HG02798 (cell line): ENCODE data around the gene ARPIN.
"Not testable (repeated sequence)": the region's sequence is repeated elsewhere in the genome, so short reads cannot be mapped to it uniquely, and the experiment has no call there.

Experiments used
- ATAC-seq: cut with Tn5 transposase; IDR thresholded peaks from one replicate; pipeline ENCODE4 v1.9.1; 2021; ENCODE audit warnings: mild to moderate bottlenecking; ENCODE audit not compliant: unreplicated experiment, poor library complexity

The ARPIN gene

GRCh38 chr15:89910891-89911626, 1.7 kb downstream of the ARPIN start:
- ATAC-seq, result no peak

GRCh38 chr15:89909611-89910010, 3.1 kb downstream of the ARPIN start:
- no peak for ATAC-seq

DNA sequence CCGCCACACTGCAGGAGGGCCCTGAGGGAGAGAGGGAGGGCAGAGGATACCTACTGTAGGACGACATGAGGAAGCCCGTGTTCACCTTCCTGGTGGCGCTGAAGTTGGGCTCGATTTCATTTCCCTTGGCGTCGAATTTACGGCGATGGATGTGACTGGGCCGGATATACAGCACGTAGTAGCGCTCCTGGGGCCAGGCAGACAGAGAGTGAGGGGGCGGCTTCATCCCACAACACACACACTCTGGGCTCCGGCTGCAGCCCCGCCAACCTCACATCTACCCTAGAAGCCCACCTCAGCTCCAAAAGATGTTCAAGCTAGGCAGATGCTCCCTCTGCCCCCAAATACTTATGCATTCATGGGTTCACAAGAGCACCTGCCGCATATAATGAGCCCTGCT, 4.5 kb downstream of the ARPIN start:
- no peak for ATAC-seq

DNA sequence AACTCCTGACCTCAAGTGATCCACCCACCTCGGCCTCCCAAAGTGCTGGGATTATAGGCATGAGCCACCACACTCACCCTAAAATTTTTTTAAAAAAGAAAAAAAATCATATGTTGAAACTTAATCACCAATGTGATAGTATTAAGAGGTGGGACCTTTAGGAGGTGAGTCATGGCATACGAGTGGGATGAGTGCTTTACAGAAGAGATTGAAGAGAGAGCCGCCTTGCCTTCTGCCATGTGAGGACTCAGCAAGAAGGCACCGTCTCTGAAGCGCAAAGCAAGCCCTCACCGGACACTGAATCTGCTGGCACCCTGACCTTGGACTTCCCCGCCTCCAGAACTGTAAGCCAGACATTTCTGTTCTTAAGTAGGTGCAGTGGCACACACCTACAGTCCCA, 5.5 kb downstream of the ARPIN start:
- ATAC-seq, result no peak

DNA sequence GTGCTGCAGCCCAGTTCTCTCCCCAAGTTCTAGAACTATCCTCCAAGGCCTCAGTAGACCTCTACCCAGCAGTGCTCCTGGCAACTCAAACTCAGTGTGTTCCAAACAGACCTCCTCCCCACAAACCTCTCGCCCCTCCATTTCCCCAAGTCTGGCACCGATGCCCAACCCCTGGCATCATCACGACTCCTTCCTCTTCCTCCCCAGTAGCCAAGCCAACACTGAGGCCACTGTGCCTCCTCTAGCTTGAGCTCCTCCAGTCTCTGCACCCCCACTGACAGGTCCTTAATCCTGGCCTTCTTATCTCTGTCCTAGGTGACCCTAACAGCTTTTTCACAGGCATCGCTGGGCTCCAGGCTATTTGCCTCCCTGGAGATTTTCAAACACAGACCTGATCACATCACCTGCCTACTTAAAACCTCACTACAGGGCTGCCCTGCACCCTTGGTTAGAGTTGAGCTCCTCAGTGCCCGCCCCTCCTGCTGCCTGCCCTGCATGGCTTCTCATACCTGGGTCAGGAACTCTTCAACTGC, 6.8 kb downstream of the ARPIN start:
- ATAC-seq, result no peak

- no peak for ATAC-seq
Measured at GRCh38 chr15:89904519-89904918, 8.2 kb downstream of the ARPIN start.

DNA sequence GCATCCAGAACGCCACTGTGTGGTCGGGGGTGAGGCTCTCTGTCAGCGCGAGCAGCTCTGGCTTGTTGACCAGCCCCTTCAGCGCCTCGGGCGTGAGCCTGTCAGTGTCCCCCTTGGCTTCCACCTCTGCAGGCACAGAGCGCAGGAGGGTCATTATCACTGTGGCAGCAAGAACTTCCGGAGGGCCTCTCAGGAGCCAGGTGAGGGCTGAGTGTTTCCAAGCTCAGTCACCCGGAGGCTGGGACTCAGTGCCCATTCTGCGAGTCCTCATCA, 9.0 kb downstream of the ARPIN start:
- no peak for ATAC-seq

- no peak for ATAC-seq
Measured at GRCh38 chr15:89903015-89903857, 9.5 kb downstream of the ARPIN start.

DNA sequence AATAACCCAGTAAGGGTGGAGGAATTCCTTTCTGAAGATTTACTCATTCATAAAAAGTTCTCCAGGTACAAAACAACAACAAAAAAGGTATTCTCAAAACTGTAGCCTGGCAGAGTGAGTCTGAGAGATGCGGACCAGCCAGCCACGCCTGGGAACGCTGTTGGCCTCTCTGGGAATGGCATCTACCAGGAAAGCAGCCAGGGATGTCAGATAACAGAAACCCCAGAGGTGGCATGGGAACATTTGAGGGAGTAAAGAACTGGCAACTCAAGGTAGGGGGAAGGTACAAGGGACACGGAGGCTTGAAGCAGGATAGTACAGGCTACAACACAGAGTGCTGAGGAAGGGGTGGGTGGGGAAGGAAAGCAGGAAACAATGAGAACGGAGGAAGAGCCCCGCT, 11.9 kb downstream of the ARPIN start:
- no peak for ATAC-seq

GRCh38 chr15:89899951-89900567, 12.7 kb downstream of the ARPIN start:
- ATAC-seq, result no peak

DNA sequence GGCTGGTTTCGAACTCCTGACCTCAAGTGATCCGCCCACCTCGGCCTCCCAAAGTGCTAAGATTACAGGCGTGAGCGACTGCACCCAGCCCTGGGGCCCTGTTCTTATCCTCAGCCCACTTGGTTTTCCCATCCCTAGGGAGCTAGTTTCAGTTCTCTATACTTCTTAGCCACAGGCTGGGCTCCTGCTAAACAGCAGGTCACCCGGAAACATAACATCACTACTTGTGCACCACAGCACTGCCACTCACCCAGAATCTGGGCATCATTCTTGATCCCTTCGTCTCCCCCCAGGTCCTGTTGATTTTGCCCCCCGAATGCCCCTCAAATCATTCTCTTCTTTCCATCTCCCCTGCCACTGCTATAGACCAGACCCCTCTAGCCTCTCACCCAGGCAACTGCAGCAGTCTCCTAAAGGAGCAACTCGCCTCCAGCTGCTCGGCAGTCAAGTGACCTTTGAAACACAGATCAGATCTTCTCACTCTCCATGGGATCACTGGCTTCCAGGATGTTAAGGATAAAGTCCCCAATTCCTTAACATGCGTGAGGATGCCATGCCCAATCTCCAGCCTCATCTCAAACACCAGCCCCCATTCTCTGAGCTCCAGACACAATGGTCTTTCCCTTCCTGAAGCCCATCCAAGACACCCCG, 13.3 kb downstream of the ARPIN start:
- ATAC-seq, result no peak

- ATAC-seq, result peak; percentile 51
Measured at GRCh38 chr15:89898614-89899294, 14.0 kb downstream of the ARPIN start.

- no peak for ATAC-seq
Measured at GRCh38 chr15:89898146-89898545, 14.6 kb downstream of the ARPIN start.

GRCh38 chr15:89893696-89894447, 18.9 kb downstream of the ARPIN start, which contains the start of gene AP3S2:
TSS of gene AP3S2 (minus strand) at chr15:89893994. CDS start at chr15:89893949, 45 bp downstream.
- ATAC-seq, result peak; percentile 94

DNA sequence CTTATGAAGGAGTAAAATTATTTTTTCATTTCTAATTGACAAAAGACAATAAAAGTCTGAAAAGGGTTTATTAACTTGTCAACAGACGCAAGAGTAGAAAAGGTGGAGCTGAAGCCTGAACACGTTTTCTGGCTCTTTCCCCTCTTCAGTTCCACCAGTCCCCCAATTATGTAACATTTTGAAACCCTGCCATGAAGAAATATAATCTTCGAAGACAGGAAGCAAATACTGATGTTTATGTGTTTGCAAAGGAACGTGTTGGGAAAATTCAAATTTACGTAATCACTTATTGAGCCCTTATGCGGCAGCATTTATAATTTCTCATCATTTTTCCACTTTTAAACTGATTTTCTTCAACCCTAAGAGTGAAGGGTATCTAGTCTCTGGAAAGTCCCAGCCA, 19.7 kb downstream of the ARPIN start:
- no peak for ATAC-seq

GRCh38 chr15:89888214-89888804, 24.4 kb downstream of the ARPIN start:
- no peak for ATAC-seq

- no peak for ATAC-seq
Measured at GRCh38 chr15:89885611-89886010, 27.1 kb downstream of the ARPIN start.

- not testable (repeated sequence) for ATAC-seq
Measured at GRCh38 chr15:89885179-89885578, 27.6 kb downstream of the ARPIN start.

- ATAC-seq, result no peak
Measured at GRCh38 chr15:89883518-89883917, 29.2 kb downstream of the ARPIN start.
